Adipocyte (in vitro differentiated cells): Measurements from ENCODE around the gene KCP.

ENCODE experiments used
- DNase-seq: peaks from one replicate; pipeline ENCODE4 v3.0.0-alpha.2; 2015; ENCODE audit warnings: low read depth
- H3K27me3 ChIP-seq: replicated peaks from 2 replicates; pipeline ENCODE4 v1.7.0; 2013; ENCODE audit warnings: mild to moderate bottlenecking, low read length, moderate library complexity; ENCODE audit not compliant: control insufficient read depth, insufficient read depth
- H3K36me3 ChIP-seq: 2 replicates; pipeline ENCODE4 v1.7.0; 2013; ENCODE audit warnings: low read length, mild to moderate bottlenecking, moderate library complexity; ENCODE audit not compliant: control insufficient read depth, insufficient read depth, severe bottlenecking
- H3K4me1 ChIP-seq: 2 replicates; pipeline ENCODE4 v1.7.0; 2013; ENCODE audit warnings: mild to moderate bottlenecking, low read length, moderate library complexity; ENCODE audit not compliant: control insufficient read depth, insufficient read depth
- H3K4me3 ChIP-seq: 2 replicates; pipeline ENCODE4 v1.7.0; 2013; ENCODE audit warnings: mild to moderate bottlenecking, low read length, moderate library complexity
- H3K9ac ChIP-seq: 2 replicates; pipeline ENCODE4 v1.7.0; 2013; ENCODE audit warnings: mild to moderate bottlenecking, low read length, moderate library complexity
- H3K9me3 ChIP-seq: 2 replicates; pipeline ENCODE4 v1.7.0; 2013; ENCODE audit warnings: mild to moderate bottlenecking, low read length, moderate library complexity; ENCODE audit not compliant: control insufficient read depth

Gene KCP

DNA sequence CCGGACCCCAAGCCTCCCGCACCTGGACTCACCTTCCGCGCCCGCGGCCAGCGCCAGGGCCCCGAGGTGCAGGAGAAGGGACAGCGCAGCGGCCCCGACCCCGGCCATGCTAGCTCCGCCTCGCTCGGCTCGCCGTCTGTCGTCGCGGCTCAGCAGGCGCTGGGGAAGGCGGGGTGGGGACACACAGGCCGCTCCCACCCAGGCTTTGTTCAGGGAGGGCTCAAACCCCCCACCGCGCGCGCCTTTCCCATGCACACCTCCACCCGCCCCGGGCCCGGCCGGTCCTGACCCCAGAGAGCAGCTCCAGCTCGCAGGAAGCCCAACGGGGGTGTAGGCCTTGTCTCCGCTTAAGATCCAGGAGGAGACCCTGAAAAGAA is at the start of gene KCP:
KCP (minus strand) TSS at position 141 of the 377 bp plus-strand sequence; CDS start at position 108, 33 bp downstream.
- Histone ChIP-seq H3K9me3 (no peaks in the 10 kb centered on the region), H3K4me1 (peaks cover 11% of the 10 kb centered on the region), H3K4me3 (peak within 1 kb of the TSS; percentile 42), H3K36me3 (no peaks in the 10 kb centered on the region), H3K27me3 (peaks cover 71% of the 10 kb centered on the region), H3K9ac (no peak within 1 kb of the TSS)
- DNase-seq, result no peak

DNA sequence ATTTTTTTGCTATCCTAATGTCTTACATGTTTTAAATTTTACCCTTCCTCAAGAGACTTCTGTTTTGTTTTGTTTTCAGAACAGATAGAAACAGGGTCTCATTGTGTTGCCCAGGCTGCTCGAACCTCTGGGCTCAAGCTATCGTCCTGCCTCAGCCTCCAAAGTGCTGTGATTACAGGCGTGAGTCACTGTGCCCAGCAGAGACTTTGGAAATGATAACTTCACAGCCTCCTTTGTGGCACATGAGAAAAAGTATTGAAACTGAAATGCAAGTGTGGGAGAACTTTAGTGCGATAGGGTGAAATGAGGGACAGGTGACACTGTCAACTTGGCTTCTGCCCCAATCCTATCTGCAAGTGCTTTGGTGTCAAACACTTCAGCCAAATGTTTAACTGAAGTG is 48.8 kb upstream of the KCP start:
- Histone ChIP-seq H3K4me1 (peaks cover 24% of the 10 kb centered on the region), H3K27me3 (no peaks in the 10 kb centered on the region), H3K9ac (no peak overlapping the region), H3K4me3 (no peak overlapping the region), H3K36me3 (peaks cover 52% of the 10 kb centered on the region), H3K9me3 (no peaks in the 10 kb centered on the region)
- DNase-seq, result no peak

- Histone ChIP-seq H3K9ac (no peak overlapping the region), H3K4me3 (no peak overlapping the region), H3K9me3 (no peaks in the 10 kb centered on the region), H3K4me1 (peaks cover 8% of the 10 kb centered on the region), H3K27me3 (no peaks in the 10 kb centered on the region), H3K36me3 (peaks cover 66% of the 10 kb centered on the region)
- no peak for DNase-seq
Measured at GRCh38 chr7:128955981-128956380, 45.5 kb upstream of the KCP start.

GRCh38 chr7:128954830-128955802 is 44.6 kb upstream of the KCP start:
- peak; percentile 56 for DNase-seq
- no peak overlapping the region for H3K9ac ChIP-seq
- no peak overlapping the region for H3K4me3 ChIP-seq
- no peaks in the 10 kb centered on the region for H3K9me3 ChIP-seq
- peaks cover 8% of the 10 kb centered on the region for H3K4me1 ChIP-seq
- H3K27me3 ChIP-seq, result no peaks in the 10 kb centered on the region
- H3K36me3 ChIP-seq, result peaks cover 63% of the 10 kb centered on the region

DNA sequence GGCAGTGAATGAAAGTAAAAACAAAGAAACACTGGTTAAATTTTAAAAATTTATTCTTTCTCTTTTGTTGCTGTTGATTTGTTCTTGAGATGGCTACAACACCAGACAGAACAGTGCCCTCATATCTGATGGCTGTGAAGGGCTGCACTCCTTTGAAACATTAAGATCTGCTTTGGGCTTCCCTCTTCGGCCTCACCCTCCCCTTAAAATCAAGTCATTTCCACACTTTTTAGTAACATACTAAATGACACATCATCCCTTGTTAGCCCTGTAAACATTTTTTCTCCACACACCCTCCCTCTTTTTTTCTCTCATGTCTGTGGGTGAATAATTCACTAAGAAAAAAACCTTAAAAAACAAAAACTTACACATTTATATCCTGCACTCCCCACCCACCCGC is 43.6 kb upstream of the KCP start:
- Histone ChIP-seq H3K9ac (no peak overlapping the region), H3K36me3 (peaks cover 55% of the 10 kb centered on the region), H3K4me3 (no peak overlapping the region), H3K4me1 (peaks cover 12% of the 10 kb centered on the region), H3K9me3 (no peaks in the 10 kb centered on the region), H3K27me3 (no peaks in the 10 kb centered on the region)
- DNase-seq, result no peak

- no peaks in the 10 kb centered on the region for H3K9me3 ChIP-seq
- no peak overlapping the region for H3K4me3 ChIP-seq
- peaks cover 4% of the 10 kb centered on the region for H3K27me3 ChIP-seq
- H3K36me3 ChIP-seq, result peaks cover 30% of the 10 kb centered on the region
- peaks cover 25% of the 10 kb centered on the region for H3K4me1 ChIP-seq
- H3K9ac ChIP-seq, result no peak overlapping the region
- no peak for DNase-seq
Measured at GRCh38 chr7:128951296-128951695, 40.8 kb upstream of the KCP start.

- no peak for DNase-seq
- Histone ChIP-seq H3K27me3 (peaks cover 10% of the 10 kb centered on the region), H3K4me3 (no peak overlapping the region), H3K9ac (no peak overlapping the region), H3K9me3 (no peaks in the 10 kb centered on the region), H3K36me3 (peaks cover 18% of the 10 kb centered on the region), H3K4me1 (peaks cover 20% of the 10 kb centered on the region)
Measured at GRCh38 chr7:128948976-128949760, 38.7 kb upstream of the KCP start.

DNA sequence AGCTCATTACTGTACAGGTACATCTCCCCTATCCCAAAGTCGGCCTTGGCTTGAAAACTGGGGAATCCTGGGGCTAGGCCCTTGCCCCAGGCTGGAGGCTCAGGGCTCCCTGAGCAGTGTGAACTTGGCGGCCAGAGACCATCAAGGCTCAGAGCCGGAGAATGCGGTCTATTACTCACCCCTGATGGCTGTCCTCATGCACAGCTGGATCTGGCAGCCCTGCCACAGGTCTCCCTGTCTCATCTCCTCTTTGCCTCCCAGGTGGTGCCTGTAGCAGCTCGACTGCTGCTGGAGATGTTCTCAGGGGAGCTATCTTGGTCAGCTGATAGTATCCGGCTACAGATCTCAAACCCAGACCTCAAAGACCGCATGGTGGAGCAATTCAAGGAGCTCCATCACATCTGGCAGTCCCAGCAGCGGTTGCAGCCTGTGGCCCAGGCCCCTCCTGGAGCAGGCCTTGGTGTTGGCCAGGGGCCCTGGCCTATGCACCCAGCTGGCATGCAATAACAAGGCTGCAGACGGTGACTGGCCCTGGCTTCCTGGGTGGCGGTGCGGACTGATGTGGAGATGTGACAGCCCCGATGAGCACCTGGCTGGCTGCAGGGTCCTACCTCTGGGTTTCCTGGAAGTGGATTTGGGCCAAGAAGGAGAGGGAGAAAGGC is 37.9 kb upstream of the KCP start:
- Histone ChIP-seq H3K4me3 (no peak overlapping the region), H3K9ac (no peak overlapping the region), H3K36me3 (peaks cover 13% of the 10 kb centered on the region), H3K27me3 (peaks cover 10% of the 10 kb centered on the region), H3K4me1 (peaks cover 20% of the 10 kb centered on the region), H3K9me3 (no peaks in the 10 kb centered on the region)
- no peak for DNase-seq

- Histone ChIP-seq H3K27me3 (peaks cover 10% of the 10 kb centered on the region), H3K4me1 (peaks cover 20% of the 10 kb centered on the region), H3K4me3 (no peak overlapping the region), H3K9ac (no peak overlapping the region), H3K36me3 (peaks cover 7% of the 10 kb centered on the region), H3K9me3 (no peaks in the 10 kb centered on the region)
- no peak for DNase-seq
Measured at GRCh38 chr7:128947854-128948253, 37.3 kb upstream of the KCP start.

DNA sequence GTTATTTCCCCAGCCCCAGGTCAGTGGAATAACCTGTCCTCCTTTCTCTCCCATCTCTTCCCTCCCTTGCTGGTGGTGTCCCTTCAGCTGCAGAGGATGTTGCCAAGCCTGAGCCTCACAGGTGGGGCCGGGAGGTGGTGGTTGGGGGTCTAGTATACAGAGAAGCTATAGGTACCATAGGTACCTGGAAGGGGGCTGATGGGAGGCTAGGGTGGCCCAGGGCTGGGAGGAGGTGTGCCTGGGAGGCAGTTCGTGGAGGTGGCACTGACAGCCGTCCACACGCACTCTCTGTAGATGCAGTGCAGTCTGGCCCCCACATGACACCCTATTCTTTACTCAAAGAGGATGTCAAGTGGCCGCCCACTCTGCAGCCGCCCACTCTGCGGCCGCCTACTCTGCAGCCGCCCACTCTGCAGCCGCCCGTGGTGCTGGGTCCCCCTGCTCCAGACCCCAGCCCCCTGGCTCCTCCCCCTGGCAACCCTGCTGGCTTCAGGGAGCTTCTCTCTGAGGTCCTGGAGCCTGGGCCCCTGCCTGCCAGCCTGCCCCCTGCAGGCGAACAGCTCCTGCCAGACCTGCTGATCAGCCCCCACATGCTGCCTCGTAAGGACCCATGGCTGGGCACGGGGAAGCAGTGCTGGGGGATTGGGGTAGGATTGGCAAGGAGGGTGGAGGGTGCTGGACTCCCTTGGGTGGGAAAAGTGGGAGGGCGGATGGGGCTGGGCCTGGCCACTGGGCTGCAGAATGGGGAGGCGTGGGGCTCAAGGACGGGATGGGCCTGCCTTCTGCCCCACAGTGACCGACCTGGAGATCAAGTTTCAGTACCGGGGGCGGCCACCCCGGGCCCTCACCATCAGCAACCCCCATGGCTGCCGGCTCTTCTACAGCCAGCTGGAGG is 36.7 kb upstream of the KCP start:
- H3K9me3 ChIP-seq, result no peaks in the 10 kb centered on the region
- H3K9ac ChIP-seq, result no peak overlapping the region
- peaks cover under 1% of the 10 kb centered on the region for H3K36me3 ChIP-seq
- H3K27me3 ChIP-seq, result peaks cover 10% of the 10 kb centered on the region
- no peak for DNase-seq
- no peak overlapping the region for H3K4me3 ChIP-seq
- peaks cover 20% of the 10 kb centered on the region for H3K4me1 ChIP-seq
